NT2/D1 (cell line): ENCODE data around the gene PLCXD1.

Source experiments
- YY1 ChIP-seq: IDR thresholded peaks from 2 replicates; pipeline ENCODE4 v1.6.1; 2011; ENCODE audit not compliant: insufficient read length, insufficient read depth
- ZNF274 ChIP-seq: IDR thresholded peaks from 2 replicates; pipeline ENCODE4 v1.6.1; 2011; ENCODE audit warnings: mild to moderate bottlenecking, low read depth, low read length

- TF ChIP-seq YY1: no peak
- TF ChIP-seq ZNF274: no peak
These were observed 39.1 kb downstream of the PLCXD1 start for GRCh38 chrX:320126-320783.
